Neural cell (in vitro differentiated cells): ENCODE data around the gene CCR3. TPM values are rescaled to one million over a fixed set of nuclear protein-coding genes. Genes with fewer than 3 reads are reported as not detected.

Experiments used
- H2AFZ ChIP-seq: fragments of 200-600, 300-800 bp; sonication (generic), shearing (Covaris generic); 2 replicates; pipeline ENCODE4 v1.6.0; 2014; ENCODE audit warnings: low read depth, mild to moderate bottlenecking, antibody characterized with exemption, low read length, moderate library complexity
- H3F3A ChIP-seq: fragments of 200-600 bp; shearing (Covaris generic); 2 replicates; pipeline ENCODE4 v1.6.1; 2016; ENCODE audit warnings: mild to moderate bottlenecking, moderate library complexity, mixed read lengths, antibody characterized with exemption, low read length; ENCODE audit not compliant: insufficient read depth, poor library complexity, severe bottlenecking
- H3K27ac ChIP-seq: fragments of 200-600, 300-800 bp; sonication (generic), shearing (Covaris generic); 2 replicates; pipeline ENCODE4 v1.5.1; 2014; ENCODE audit warnings: mild to moderate bottlenecking, low read length, moderate library complexity
- H3K27me3 ChIP-seq: fragments of 300-800, 200-600 bp; sonication (generic), shearing (Covaris generic); 2 replicates; pipeline ENCODE4 v1.6.0; 2014; ENCODE audit warnings: mild to moderate bottlenecking, low read depth, low read length, moderate library complexity; ENCODE audit not compliant: insufficient read depth
- H3K36me3 ChIP-seq: fragments of 300-800, 200-600 bp; sonication (generic), shearing (Covaris generic); 2 replicates; pipeline ENCODE4 v1.5.1; 2014; ENCODE audit warnings: mild to moderate bottlenecking, antibody characterized with exemption, low read length, moderate library complexity; ENCODE audit not compliant: insufficient read depth
- H3K4me2 ChIP-seq: fragments of 300-800, 200-600 bp; sonication (generic), shearing (Covaris generic); 2 replicates; pipeline ENCODE4 v1.6.0; 2014; ENCODE audit warnings: mild to moderate bottlenecking, low read length
- H3K4me3 ChIP-seq: fragments of 300-800, 200-600 bp; sonication (generic), shearing (Covaris generic); 2 replicates; pipeline ENCODE4 v1.5.1; 2014; ENCODE audit warnings: mild to moderate bottlenecking, low read length, moderate library complexity
- H3K79me2 ChIP-seq: fragments of 200-600 bp; shearing (Covaris generic); replicated peaks from 2 replicates; pipeline ENCODE4 v1.6.0; 2014; ENCODE audit warnings: mild to moderate bottlenecking, low read length, moderate library complexity; ENCODE audit not compliant: insufficient read depth
- H3K9ac ChIP-seq: fragments of 300-800, 200-600 bp; sonication (generic), shearing (Covaris generic); 2 replicates; pipeline ENCODE4 v1.6.1; 2016; ENCODE audit warnings: mild to moderate bottlenecking, low read length, mixed read lengths
- H3K9me2 ChIP-seq: fragments of 200-600 bp; shearing (Covaris generic); 2 replicates; pipeline ENCODE4 v1.6.1; 2016; ENCODE audit warnings: mild to moderate bottlenecking, low read length, mixed read lengths; ENCODE audit not compliant: insufficient read depth
- H3K9me3 ChIP-seq: fragments of 200-600, 300-800 bp; sonication (generic), shearing (Covaris generic); 2 replicates; pipeline ENCODE4 v1.6.1; 2016; ENCODE audit warnings: mild to moderate bottlenecking, mixed run types, low read length, moderate library complexity, mixed read lengths
- H4K20me1 ChIP-seq: fragments of 200-600 bp; shearing (Covaris generic); 2 replicates; pipeline ENCODE4 v1.6.1; 2016; ENCODE audit warnings: mild to moderate bottlenecking, mixed run types; ENCODE audit not compliant: insufficient read depth
- CTCF ChIP-seq: fragments of 450-650 bp; IDR thresholded peaks from 2 replicates; pipeline ENCODE4 v1.5.1; 2014; ENCODE audit warnings: antibody characterized with exemption, mild to moderate bottlenecking, moderate library complexity; ENCODE audit not compliant: poor library complexity, severe bottlenecking
- EP300 ChIP-seq: fragments of 450-650 bp; conservative IDR thresholded peaks from 2 replicates; pipeline ENCODE4 v1.6.1; 2014; ENCODE audit warnings: antibody characterized with exemption, mild to moderate bottlenecking, moderate library complexity; ENCODE audit not compliant: poor library complexity, severe bottlenecking
- EZH2 ChIP-seq: fragments of 200-600, 300-800 bp; shearing (Covaris generic), sonication (generic); IDR thresholded peaks from 2 replicates; pipeline ENCODE4 v1.6.1; 2014; ENCODE audit warnings: antibody characterized with exemption, low read length, borderline replicate concordance, mild to moderate bottlenecking; ENCODE audit not compliant: insufficient read depth, poor library complexity, severe bottlenecking
- MXI1 ChIP-seq: fragments of 450-650 bp; conservative IDR thresholded peaks from 2 replicates; pipeline ENCODE4 v1.6.1; 2014; ENCODE audit warnings: antibody characterized with exemption, mild to moderate bottlenecking; ENCODE audit not compliant: poor library complexity, severe bottlenecking
- POLR2AphosphoS5 ChIP-seq: IDR thresholded peaks from 2 replicates; pipeline ENCODE4 v1.6.1; 2012
- RAD21 ChIP-seq: fragments of 450-650 bp; conservative IDR thresholded peaks from 2 replicates; pipeline ENCODE4 v1.6.1; 2014; ENCODE audit warnings: antibody characterized with exemption, mild to moderate bottlenecking, moderate library complexity
- REST ChIP-seq: IDR thresholded peaks from 2 replicates; pipeline ENCODE4 v1.6.1; 2012; ENCODE audit warnings: borderline replicate concordance
- SMC3 ChIP-seq: fragments of 450-650 bp; conservative IDR thresholded peaks from 2 replicates; pipeline ENCODE4 v1.6.1; 2014; ENCODE audit warnings: antibody characterized with exemption, mild to moderate bottlenecking, moderate library complexity; ENCODE audit not compliant: poor library complexity
- TAF1 ChIP-seq: IDR thresholded peaks from 2 replicates; pipeline ENCODE4 v1.6.1; 2012; ENCODE audit warnings: low read depth
- polyA plus RNA-seq: library from polyadenylated mRNA; depleted of rRNA; stranded (reverse); fragments of >200 nt; gene quantifications from 2 replicates; pipeline ENCODE4 v1.2.3, GENCODE V29; 2014

CCR3 gene
- polyA plus RNA-seq, 1 donor from 2014 or later, result not detected

GRCh38 chr3:46301122-46301835 lies 59.0 kb downstream of the CCR3 start:
- H3K27me3 ChIP-seq, result no peaks in the 10 kb centered on the region
- H3K4me2 ChIP-seq, result no peak overlapping the region
- H3F3A ChIP-seq, result no peaks in the 10 kb centered on the region
- H3K9ac ChIP-seq, result no peak overlapping the region
- TF ChIP-seq CTCF (no peak), EP300 (no peak), EZH2 (no peak), POLR2AphosphoS5 (no peak), SMC3 (no peak), REST (no peak), TAF1 (no peak), MXI1 (no peak), RAD21 (no peak)
- no peaks in the 10 kb centered on the region for H3K36me3 ChIP-seq
- no peak overlapping the region for H3K4me3 ChIP-seq
- no peak overlapping the region for H2AFZ ChIP-seq
- no peaks in the 10 kb centered on the region for H3K9me3 ChIP-seq
- no peaks in the 10 kb centered on the region for H3K79me2 ChIP-seq
- H4K20me1 ChIP-seq, result no peaks in the 10 kb centered on the region
- H3K9me2 ChIP-seq, result no peaks in the 10 kb centered on the region
- H3K27ac ChIP-seq, result no peak overlapping the region

GRCh38 chr3:46303240-46303639 lies 61.0 kb downstream of the CCR3 start:
- Histone ChIP-seq H3K79me2 (no peaks in the 10 kb centered on the region), H2AFZ (no peak overlapping the region), H3K9me3 (no peaks in the 10 kb centered on the region), H3K4me2 (no peak overlapping the region), H3K4me3 (no peak overlapping the region), H4K20me1 (no peaks in the 10 kb centered on the region), H3K36me3 (no peaks in the 10 kb centered on the region), H3K9ac (no peak overlapping the region), H3K9me2 (no peaks in the 10 kb centered on the region), H3F3A (no peaks in the 10 kb centered on the region), H3K27me3 (no peaks in the 10 kb centered on the region), H3K27ac (no peak overlapping the region)
- no peak for TF ChIP-seq MXI1
- no peak for TF ChIP-seq CTCF
- no peak for TF ChIP-seq POLR2AphosphoS5
- TF ChIP-seq EP300, result no peak
- TF ChIP-seq TAF1, result no peak
- TF ChIP-seq RAD21, result no peak
- no peak for TF ChIP-seq REST
- TF ChIP-seq SMC3, result no peak
- TF ChIP-seq EZH2, result no peak
